ENCODE data around the gene FGFRL1.

- TF ChIP-seq HDAC2 (IDR thresholded peaks at IDR 0.05) (no peak), MAZ (IDR thresholded peaks at IDR 0.05; ENCODE audit: borderline replicate concordance, low read depth, low read length) (no peak), CEBPB (IDR thresholded peaks at IDR 0.05) (no peak), NPAS2 (CRISPR knock-in tag; IDR thresholded peaks at IDR 0.05; ENCODE audit: borderline replicate concordance) (no peak), CTCF (IDR thresholded peaks at IDR 0.05) (no peak), SMC3 (IDR thresholded peaks at IDR 0.05) (no peak), USF2 (IDR thresholded peaks at IDR 0.05) (no peak), RNF2 (IDR thresholded peaks at IDR 0.05; ENCODE audit: borderline replicate concordance, low read depth) (no peak), ZNF302 (CRISPR knock-in tag; IDR thresholded peaks at IDR 0.05) (no peak), NR3C1 (IDR thresholded peaks at IDR 0.05) (no peak)
Observed at GRCh38 chr4:967113-968104, 44.0 kb upstream of the FGFRL1 start.
